Measurements from ENCODE around the gene NPR3.

DNA sequence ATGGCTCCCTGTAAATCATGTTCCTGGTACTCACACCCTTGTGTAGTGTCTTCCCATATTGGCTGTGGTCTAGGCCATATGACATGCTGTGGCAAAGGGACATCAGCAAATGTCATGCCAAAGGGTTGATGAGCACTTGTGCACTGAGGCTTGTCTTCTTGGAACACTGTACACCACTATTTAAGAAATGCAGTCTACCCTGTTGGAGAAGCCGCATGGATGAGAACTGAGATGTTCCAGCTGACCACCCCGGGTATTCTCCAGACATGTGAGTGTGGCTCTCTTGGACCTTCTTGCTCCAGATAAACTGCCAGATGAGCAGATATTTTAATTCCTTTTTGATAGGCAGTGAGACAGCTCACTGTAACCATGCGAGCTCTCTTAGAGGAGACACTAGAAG lies 20.5 kb upstream of the NPR3 start:
- no peak for TF ChIP-seq CTCF (IDR thresholded peaks at IDR 0.05; ENCODE audit: low read length)
- no peak for TF ChIP-seq EZH2 (IDR thresholded peaks at IDR 0.05; ENCODE audit: borderline replicate concordance, low read length)

Data from OCI-LY1 (cell line).